AG04450 (cell line): ENCODE results near the gene PDE2A. TPM values are rescaled to one million over a fixed set of nuclear protein-coding genes. Genes with fewer than 3 reads are reported as not detected.

ENCODE experiments used
- CTCF ChIA-PET: fragments of 300-600, 350-600 bp; formaldehyde crosslinking; extraction: SDS; loops from one replicate; lab custom pipeline; 2022; ENCODE audit warnings: antibody characterized with exemption, inconsistent platforms; lab: Charles Lee
- POLR2A ChIA-PET: fragments of 350-600 bp; formaldehyde crosslinking; extraction: SDS; loops from one replicate; lab custom pipeline; 2021; ENCODE audit warnings: antibody characterized with exemption, inconsistent platforms; lab: Yijun Ruan, JAX
- DNase-seq: peaks from one replicate; pipeline ENCODE4 v3.0.0-alpha.2; 2011; ENCODE audit warnings: low read depth, low spot score
- H3K27ac ChIP-seq: one replicate; pipeline ENCODE4 v1.5.1; 2012; ENCODE audit warnings: low read depth, low read length, control low read depth
- H3K27me3 ChIP-seq: one replicate; pipeline ENCODE4 v1.6.0; 2012; ENCODE audit warnings: low read length; ENCODE audit not compliant: control insufficient read depth, insufficient read depth
- H3K4me3 ChIP-seq: 2 replicates; pipeline ENCODE4 v1.5.1; 2011; ENCODE audit warnings: mild to moderate bottlenecking, low read depth, low read length, control low read depth
- H3K9me3 ChIP-seq: 2 replicates; pipeline ENCODE4 v1.5.1; 2012; ENCODE audit warnings: low read length; ENCODE audit not compliant: control insufficient read depth, insufficient read depth
- CTCF ChIP-seq: IDR thresholded peaks from 2 replicates; pipeline ENCODE4 v1.5.1; 2011; ENCODE audit warnings: low read depth, low read length, control low read depth, inconsistent platforms
- polyA plus RNA-seq: library from polyadenylated mRNA; depleted of rRNA; stranded (reverse); fragments of >200 nt; gene quantifications from 2 replicates; pipeline ENCODE4 v1.2.3, GENCODE V29; 2011; rRNA removed
- small RNA-seq: library from RNA; depleted of rRNA; stranded (forward); fragments of <200 nt; gene quantifications from one replicate; pipeline ENCODE3, GENCODE V24; 2012; ENCODE audit warnings: low read depth; ENCODE audit not compliant: insufficient read length

The PDE2A gene
- polyA plus RNA-seq, 1 experiment, result 0.02 TPM

GRCh38 chr11:72534371-72535193 lies 139.6 kb downstream of the PDE2A start:
- no peak overlapping the region for H3K27ac ChIP-seq

GRCh38 chr11:72529068-72529467 lies 145.2 kb downstream of the PDE2A start:
- Histone ChIP-seq H3K9me3 (no peaks in the 10 kb centered on the region), H3K27me3 (peaks cover 2% of the 10 kb centered on the region), H3K4me3 (no peak overlapping the region), H3K27ac (no peak overlapping the region)
- POLR2A ChIA-PET, result no interaction called here
- no peak for TF ChIP-seq CTCF
- CTCF ChIA-PET, result no interaction called here
- no peak for DNase-seq

More at GRCh38 chr11:72534371-72535193, 139.6 kb downstream of the PDE2A start:
- POLR2A ChIA-PET, result no interaction called here
- Histone ChIP-seq H3K4me3 (no peak overlapping the region), H3K27me3 (peaks cover 21% of the 10 kb centered on the region), H3K9me3 (no peaks in the 10 kb centered on the region)
- no peak for TF ChIP-seq CTCF
- CTCF ChIA-PET, result no interaction called here
- DNase-seq, result no peak

GRCh38 chr11:72528121-72528520 lies 146.1 kb downstream of the PDE2A start:
- no peak for DNase-seq
- no peak overlapping the region for H3K27ac ChIP-seq

More at GRCh38 chr11:72528121-72528520, 146.1 kb downstream of the PDE2A start:
- Histone ChIP-seq H3K4me3 (no peak overlapping the region), H3K9me3 (no peaks in the 10 kb centered on the region), H3K27me3 (peaks cover 4% of the 10 kb centered on the region)
- POLR2A ChIA-PET, result no interaction called here
- CTCF ChIA-PET, result no interaction called here
- no peak for TF ChIP-seq CTCF

Small RNA genes within 50 kb of the gene (small RNA-seq; reads per million reads assigned to genes)
- 5.6 reads per million, percentile 54 among the genes with 10 or more reads in this experiment for gene MIR139
- gene RNU7-105P, result not detected

Other genes starting within 250 kb of the PDE2A start
- gene CLPB, start 239.9 kb downstream of the PDE2A start, polyA plus RNA-seq, result 18.9 and 19.2 TPM in 2 replicates
- 52.4 and 74.8 TPM in 2 replicates for gene ARAP1, start 78.0 kb upstream of the PDE2A start, polyA plus RNA-seq
- gene STARD10, start 119.6 kb upstream of the PDE2A start, polyA plus RNA-seq, result 38.4 and 49.0 TPM in 2 replicates
- gene ATG16L2, start 140.0 kb upstream of the PDE2A start, polyA plus RNA-seq, result 4.2 and 5.3 TPM in 2 replicates